ENCODE results near the gene TUBGCP3.
"Not testable (repeated sequence)": the region's sequence is repeated elsewhere in the genome, so short reads cannot be mapped to it uniquely, and the experiment has no call there.

Gene TUBGCP3

GRCh38 chr13:112519517-112520060 is 68.4 kb downstream of the TUBGCP3 start:
- no peak for TF ChIP-seq Cebpa-rat (IDR thresholded peaks at IDR 0.05)
- Histone ChIP-seq H4K20me1 (peaks cover 27% of the 10 kb centered on the region; the same call in 1 of the 2 replicates), H3K9me3 (no peaks in the 10 kb centered on the region), H3K4me1 (no peaks in the 10 kb centered on the region), H3K4me2 (no peak overlapping the region), H3K36me3 (peaks cover 95% of the 10 kb centered on the region), H3K9ac (no peak overlapping the region), H3K4me3 (no peak overlapping the region), H3K27me3 (no peaks in the 10 kb centered on the region), H3K27ac (no peak overlapping the region)

DNA sequence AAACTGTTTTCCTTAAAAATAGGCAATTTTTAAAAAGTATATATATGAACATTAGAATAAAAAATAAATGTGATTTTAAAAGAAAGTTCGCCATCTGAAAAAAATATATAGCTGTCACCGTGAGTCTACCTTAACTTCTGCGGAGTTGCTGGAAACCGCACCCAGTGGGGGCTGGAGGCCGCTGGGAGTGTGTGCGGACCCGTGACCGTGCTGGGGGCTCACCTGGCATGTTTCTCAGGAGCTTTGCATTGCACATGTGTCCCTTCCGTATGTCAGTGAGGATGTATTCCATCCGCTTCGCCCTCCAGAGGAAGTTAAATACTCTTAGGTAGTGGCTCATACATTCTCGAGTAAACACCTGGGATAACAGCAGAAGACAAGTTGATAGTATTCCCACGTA is 71.7 kb downstream of the TUBGCP3 start:
- no peak overlapping the region for H3K27ac ChIP-seq
- H3K36me3 ChIP-seq = peaks cover 90% of the 10 kb centered on the region
- 0 out of 2 replicates have a peak, but pooled peaks cover 5% of the 10 kb centered on the region for H4K20me1 ChIP-seq
- H3K27me3 ChIP-seq = no peaks in the 10 kb centered on the region
- no peaks in the 10 kb centered on the region for H3K4me1 ChIP-seq
- TF ChIP-seq Cebpa-rat (IDR thresholded peaks at IDR 0.05) = no peak
- no peaks in the 10 kb centered on the region for H3K9me3 ChIP-seq
- no peak overlapping the region for H3K4me3 ChIP-seq
- no peak overlapping the region for H3K9ac ChIP-seq
- H3K4me2 ChIP-seq = no peak overlapping the region

GRCh38 chr13:112513761-112514160 is 74.2 kb downstream of the TUBGCP3 start:
- H3K4me2 ChIP-seq = no peak overlapping the region
- H3K4me3 ChIP-seq = no peak overlapping the region
- H3K9ac ChIP-seq = no peak overlapping the region
- no peaks in the 10 kb centered on the region for H3K4me1 ChIP-seq
- no peaks in the 10 kb centered on the region for H3K9me3 ChIP-seq
- peaks cover 89% of the 10 kb centered on the region for H3K36me3 ChIP-seq
- H3K27me3 ChIP-seq = no peaks in the 10 kb centered on the region
- no peak overlapping the region for H3K27ac ChIP-seq
- TF ChIP-seq Cebpa-rat (IDR thresholded peaks at IDR 0.05) = no peak
- H4K20me1 ChIP-seq = 0 out of 2 replicates have a peak, but pooled peaks cover 5% of the 10 kb centered on the region

- no peak overlapping the region for H3K4me3 ChIP-seq
- no peaks in the 10 kb centered on the region for H3K4me1 ChIP-seq
- no peak overlapping the region for H3K9ac ChIP-seq
- no peak for TF ChIP-seq Cebpa-rat (IDR thresholded peaks at IDR 0.05)
- H4K20me1 ChIP-seq = 0 out of 2 replicates have a peak, but pooled peaks cover 5% of the 10 kb centered on the region
- H3K36me3 ChIP-seq = peaks cover 90% of the 10 kb centered on the region
- no peak overlapping the region for H3K4me2 ChIP-seq
- no peaks in the 10 kb centered on the region for H3K27me3 ChIP-seq
- no peaks in the 10 kb centered on the region for H3K9me3 ChIP-seq
- no peak overlapping the region for H3K27ac ChIP-seq
These were observed 76.8 kb downstream of the TUBGCP3 start for GRCh38 chr13:112510987-112511685.

- TF ChIP-seq Cebpa-rat (IDR thresholded peaks at IDR 0.05) = no peak
- H3K4me3 ChIP-seq = no peak overlapping the region
- H4K20me1 ChIP-seq = 0 out of 2 replicates have a peak, but pooled peaks cover 5% of the 10 kb centered on the region
- no peaks in the 10 kb centered on the region for H3K27me3 ChIP-seq
- no peak overlapping the region for H3K9ac ChIP-seq
- no peak overlapping the region for H3K4me2 ChIP-seq
- peaks cover 91% of the 10 kb centered on the region for H3K36me3 ChIP-seq
- no peaks in the 10 kb centered on the region for H3K4me1 ChIP-seq
- H3K27ac ChIP-seq = no peak overlapping the region
- H3K9me3 ChIP-seq = no peaks in the 10 kb centered on the region
These were observed 77.8 kb downstream of the TUBGCP3 start for GRCh38 chr13:112510002-112510780.

- H3K9ac ChIP-seq = no peak overlapping the region
- no peak for TF ChIP-seq Cebpa-rat (IDR thresholded peaks at IDR 0.05)
These were observed 78.8 kb downstream of the TUBGCP3 start for GRCh38 chr13:112509190-112509589.

GRCh38 chr13:112506046-112506445 is 81.9 kb downstream of the TUBGCP3 start:
- Histone ChIP-seq H3K4me2 (no peak overlapping the region), H3K9me3 (no peaks in the 10 kb centered on the region), H3K27me3 (no peaks in the 10 kb centered on the region), H3K9ac (no peak overlapping the region), H3K4me1 (no peaks in the 10 kb centered on the region), H3K4me3 (no peak overlapping the region), H4K20me1 (0 out of 2 replicates have a peak, but pooled peaks cover 5% of the 10 kb centered on the region), H3K27ac (no peak overlapping the region), H3K36me3 (peaks cover 96% of the 10 kb centered on the region)
- TF ChIP-seq Cebpa-rat (IDR thresholded peaks at IDR 0.05) = no peak

More at GRCh38 chr13:112509190-112509589, 78.8 kb downstream of the TUBGCP3 start:
- Histone ChIP-seq H3K4me2 (no peak overlapping the region), H3K36me3 (peaks cover 94% of the 10 kb centered on the region), H3K27ac (no peak overlapping the region), H3K27me3 (no peaks in the 10 kb centered on the region), H3K4me3 (no peak overlapping the region), H4K20me1 (0 out of 2 replicates have a peak, but pooled peaks cover 5% of the 10 kb centered on the region), H3K4me1 (no peaks in the 10 kb centered on the region), H3K9me3 (no peaks in the 10 kb centered on the region)

- Histone ChIP-seq H3K9me3 (no peaks in the 10 kb centered on the region), H3K9ac (no peak overlapping the region), H3K4me2 (no peak overlapping the region), H3K27me3 (no peaks in the 10 kb centered on the region), H3K36me3 (peaks cover 87% of the 10 kb centered on the region), H3K27ac (no peak overlapping the region), H3K4me3 (no peak overlapping the region), H4K20me1 (no peaks in the 10 kb centered on the region), H3K4me1 (peaks cover 6% of the 10 kb centered on the region)
- TF ChIP-seq Cebpa-rat (IDR thresholded peaks at IDR 0.05) = no peak
These were observed 91.8 kb downstream of the TUBGCP3 start for GRCh38 chr13:112496166-112496565.

- Histone ChIP-seq H3K36me3 (peaks cover 81% of the 10 kb centered on the region), H3K27ac (no peak overlapping the region)
These were observed 92.5 kb downstream of the TUBGCP3 start for GRCh38 chr13:112495465-112495864.

DNA sequence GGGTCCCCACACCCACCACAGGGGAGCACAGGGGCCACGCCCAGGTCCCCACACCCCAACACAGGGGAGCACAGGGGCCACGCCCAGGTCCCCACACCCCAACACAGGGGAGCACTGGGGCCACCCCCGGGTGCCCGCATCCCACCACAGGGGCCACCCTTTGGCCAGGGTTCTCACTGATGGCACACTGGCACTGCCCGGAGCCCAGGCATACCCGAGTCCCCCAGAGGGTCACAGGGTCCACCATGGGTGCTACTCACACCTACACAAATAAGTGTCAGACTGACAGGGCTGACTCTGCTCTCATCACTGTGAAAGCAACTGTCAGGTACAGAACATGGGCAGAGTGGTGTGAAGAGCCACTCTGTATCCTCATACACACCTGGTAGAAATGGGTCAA is 98.8 kb downstream of the TUBGCP3 start:
- Histone ChIP-seq H3K4me1 (peaks cover 9% of the 10 kb centered on the region), H3K4me2 (no peak overlapping the region), H3K9me3 (no peaks in the 10 kb centered on the region), H3K27ac (no peak overlapping the region), H3K27me3 (no peaks in the 10 kb centered on the region), H4K20me1 (no peaks in the 10 kb centered on the region), H3K36me3 (peaks cover 58% of the 10 kb centered on the region), H3K9ac (no peak overlapping the region), H3K4me3 (no peak overlapping the region)
- no peak for TF ChIP-seq Cebpa-rat (IDR thresholded peaks at IDR 0.05)

More at GRCh38 chr13:112495465-112495864, 92.5 kb downstream of the TUBGCP3 start:
- Histone ChIP-seq H3K4me2 (no peak overlapping the region), H3K27me3 (no peaks in the 10 kb centered on the region), H4K20me1 (no peaks in the 10 kb centered on the region), H3K4me1 (peaks cover 9% of the 10 kb centered on the region), H3K9ac (no peak overlapping the region), H3K4me3 (no peak overlapping the region), H3K9me3 (no peaks in the 10 kb centered on the region)
- no peak for TF ChIP-seq Cebpa-rat (IDR thresholded peaks at IDR 0.05)

DNA sequence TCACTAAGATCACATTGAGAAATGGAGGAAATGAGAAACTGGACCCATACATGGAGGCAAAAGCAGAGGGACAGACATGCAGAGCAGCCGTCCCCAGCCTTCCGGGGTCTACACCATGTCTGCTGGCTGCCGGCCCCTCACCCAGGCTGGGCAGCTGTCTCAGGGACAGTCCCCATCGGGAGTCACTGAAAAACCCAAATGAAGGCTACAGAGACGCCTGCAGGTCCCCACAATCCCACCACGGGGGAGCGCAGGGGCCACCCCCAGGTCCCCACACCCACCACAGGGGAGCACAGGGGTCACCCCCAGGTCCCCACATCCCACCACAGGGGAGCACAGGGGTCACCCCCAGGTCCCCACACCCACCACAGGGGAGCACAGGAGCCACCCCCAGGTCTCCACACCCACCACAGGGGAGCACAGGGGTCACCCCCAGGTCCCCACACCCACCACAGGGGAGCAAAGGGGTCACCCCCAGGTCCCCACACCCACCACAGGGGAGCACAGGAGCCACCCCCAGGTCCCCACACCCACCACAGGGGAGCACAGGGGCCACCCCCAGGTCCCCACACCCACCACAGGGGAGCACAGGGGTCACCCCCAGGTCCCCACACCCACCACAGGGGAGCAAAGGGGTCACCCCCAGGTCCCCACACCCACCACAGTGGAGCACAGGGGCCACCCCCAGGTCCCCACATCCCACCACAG is 99.5 kb downstream of the TUBGCP3 start:
- not testable (repeated sequence) for H3K9me3 ChIP-seq, H4K20me1 ChIP-seq, H3K4me1 ChIP-seq, H3K9ac ChIP-seq, H3K27me3 ChIP-seq, H3K4me3 ChIP-seq, H3K4me2 ChIP-seq, H3K27ac ChIP-seq
- peaks cover 58% of the 10 kb centered on the region for H3K36me3 ChIP-seq
